Stimulated activated CD8-positive, alpha-beta memory T cell treated with anti-CD3 and anti-CD28 coated beads, Interleukin-7, amount 100 ng/mL, for 24 hours (primary cell): Measurements from ENCODE around the gene DUOX1.

Source experiments
- DNase-seq: peaks from one replicate; pipeline ENCODE4 v3.0.0-alpha.2; 2020; ENCODE audit warnings: low read depth

Gene DUOX1

DNA sequence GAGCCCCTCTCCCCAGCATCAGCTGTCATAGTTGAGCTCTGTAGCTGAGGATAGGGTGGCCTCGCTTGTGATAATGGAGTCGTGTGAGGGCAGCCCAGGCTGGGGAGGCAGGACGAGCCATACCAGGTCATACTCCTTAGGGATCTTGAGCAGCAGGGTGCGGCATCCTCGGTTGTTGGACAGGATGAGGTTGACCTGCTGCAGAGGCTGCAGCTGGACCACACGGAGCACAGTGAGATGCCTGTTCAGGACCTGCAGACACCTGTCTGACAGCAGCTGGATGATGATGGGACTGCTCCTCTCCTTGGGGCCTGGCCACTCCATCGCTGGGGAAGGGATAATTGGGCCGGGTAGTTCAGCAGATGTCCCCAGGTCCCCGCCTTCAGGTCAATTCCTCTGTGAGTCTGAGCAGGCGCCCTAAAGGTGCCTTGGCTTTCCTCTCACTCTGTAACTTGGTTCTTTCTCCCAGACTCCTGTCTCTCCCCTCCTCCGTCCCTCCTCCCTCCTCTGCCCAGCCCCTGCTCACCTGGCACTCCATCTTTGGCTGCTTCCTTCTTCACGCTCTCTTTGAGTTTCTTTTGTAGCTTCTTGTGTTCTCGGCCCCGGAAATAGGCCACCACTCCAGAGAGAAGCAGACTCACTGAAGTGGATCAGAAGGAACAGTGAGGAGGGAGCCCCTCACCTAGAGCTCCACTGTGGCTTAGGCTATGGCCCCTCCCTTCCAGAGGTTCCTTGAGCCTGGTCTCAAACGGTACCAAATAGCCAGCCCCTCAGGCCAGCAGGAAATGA is 23.6 kb upstream of the DUOX1 start:
- DNase-seq = no peak

DNA sequence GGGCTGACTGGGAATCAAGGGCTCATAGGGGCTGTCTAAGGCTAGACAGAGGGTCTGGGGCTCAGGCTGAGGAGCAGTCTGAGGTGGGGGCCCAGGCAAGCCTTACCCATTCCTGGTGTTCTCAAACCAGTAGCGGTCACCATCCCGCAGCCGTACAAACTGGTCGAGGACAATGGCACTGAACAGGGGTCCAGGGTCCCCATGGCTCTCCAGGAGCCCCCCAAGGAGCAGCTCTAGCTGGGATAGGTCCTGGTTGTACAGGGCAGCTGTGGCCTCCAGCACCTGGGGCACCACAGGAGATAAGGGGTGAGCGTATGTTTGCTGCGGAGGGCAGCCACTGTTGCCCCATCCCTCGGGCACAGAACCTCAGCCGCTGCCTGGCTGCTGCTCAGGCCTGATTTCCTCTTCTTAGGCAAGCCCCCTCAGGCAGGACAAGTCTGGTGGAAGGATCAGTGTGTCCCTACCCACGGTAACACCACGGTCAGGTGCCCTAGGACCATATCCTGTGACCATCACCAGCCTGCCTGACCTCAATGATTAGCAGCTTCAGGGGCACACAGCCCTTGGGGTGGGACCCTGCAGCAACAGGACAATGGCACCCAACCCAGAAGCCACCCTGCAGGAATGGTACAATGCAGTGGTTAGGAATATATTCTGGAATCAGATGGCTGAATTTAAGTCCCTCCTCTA is 21.7 kb upstream of the DUOX1 start:
- no peak for DNase-seq

DNA sequence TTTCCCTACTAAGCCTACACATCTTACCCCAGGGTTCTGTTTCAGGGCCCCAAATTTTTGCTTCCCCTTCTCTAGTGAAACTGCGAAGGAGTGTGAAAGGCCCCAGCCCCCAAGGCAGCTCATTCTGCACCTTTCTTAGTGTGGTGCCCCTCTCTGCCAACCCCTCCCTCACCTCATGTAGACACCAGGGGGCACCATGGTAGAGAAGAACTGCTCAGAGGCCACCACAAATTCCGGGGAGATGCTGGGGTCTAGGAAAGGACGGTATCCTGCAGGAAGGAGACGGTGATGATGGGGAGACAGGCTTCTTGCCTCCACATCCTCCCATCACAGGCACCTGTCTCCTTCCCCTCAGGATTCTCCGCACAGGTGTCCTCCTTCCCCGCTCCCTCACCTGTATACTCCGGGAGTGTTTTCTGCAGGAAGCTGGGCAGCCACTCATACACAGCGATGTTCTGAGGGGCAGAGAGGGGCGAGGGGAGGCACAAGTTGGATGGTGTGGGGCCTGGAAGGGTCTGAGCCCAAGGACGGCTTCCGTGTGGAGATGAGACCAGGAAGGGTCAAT is 19.5 kb upstream of the DUOX1 start:
- DNase-seq = no peak

DNA sequence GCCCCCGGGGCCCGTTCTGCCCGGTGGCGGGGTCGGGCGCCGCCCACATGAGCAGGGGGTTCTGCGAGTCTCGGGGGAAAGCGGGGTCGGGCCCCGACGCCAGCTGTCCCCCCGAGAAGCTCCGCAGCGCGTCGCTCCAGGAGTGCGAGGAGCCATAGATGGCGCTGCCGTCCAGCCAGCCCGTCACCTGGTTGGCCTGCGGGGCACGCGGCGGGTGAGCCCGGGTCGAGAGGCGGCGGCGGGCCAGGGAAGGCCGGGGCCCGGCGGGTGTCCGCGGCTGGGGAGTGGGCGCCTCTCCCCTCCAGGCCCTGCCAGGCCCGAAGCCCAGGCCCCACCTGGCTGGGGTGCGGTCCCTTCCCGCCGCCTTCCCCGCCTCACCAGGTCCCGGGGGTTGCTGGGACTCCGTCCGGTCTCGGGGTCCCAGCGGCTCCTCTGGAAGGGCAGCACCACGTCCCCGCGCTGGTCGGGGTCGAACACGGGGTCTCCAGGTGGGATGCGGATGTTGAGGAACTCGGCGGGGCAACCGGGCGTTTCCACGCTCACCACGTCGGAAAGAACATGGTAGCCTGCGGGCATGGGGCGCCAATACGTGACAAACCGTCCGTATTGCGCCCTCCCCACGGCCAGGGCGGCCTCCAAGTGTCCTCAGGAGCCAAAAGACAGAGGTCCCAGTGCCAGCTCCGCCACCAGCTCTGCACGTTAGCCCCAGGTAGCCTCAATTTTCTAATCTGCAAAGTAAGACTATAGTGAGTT is 18.2 kb upstream of the DUOX1 start:
- no peak for DNase-seq

DNA sequence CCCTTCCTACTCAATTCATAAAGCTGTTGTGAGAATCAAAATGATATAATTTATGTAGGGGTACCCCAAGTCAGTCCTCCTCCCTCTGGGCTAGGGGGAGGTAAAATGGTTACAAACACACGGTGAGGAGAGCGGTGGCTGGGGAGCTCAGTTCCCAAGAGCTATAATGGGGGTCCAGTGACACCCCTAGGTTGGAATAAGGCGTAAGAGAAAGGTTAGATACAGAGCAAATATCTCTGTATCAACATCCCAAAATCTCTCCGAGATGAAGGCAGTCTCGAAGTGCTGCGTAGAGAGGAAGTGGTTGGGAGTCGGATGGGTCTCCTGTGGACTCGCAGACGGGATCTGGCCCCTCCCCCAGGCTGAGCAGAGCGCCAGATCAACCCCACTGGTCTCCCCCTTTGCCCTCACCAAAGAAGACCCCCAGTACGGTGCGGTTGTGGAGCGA is 17.6 kb upstream of the DUOX1 start:
- DNase-seq = no peak

DNA sequence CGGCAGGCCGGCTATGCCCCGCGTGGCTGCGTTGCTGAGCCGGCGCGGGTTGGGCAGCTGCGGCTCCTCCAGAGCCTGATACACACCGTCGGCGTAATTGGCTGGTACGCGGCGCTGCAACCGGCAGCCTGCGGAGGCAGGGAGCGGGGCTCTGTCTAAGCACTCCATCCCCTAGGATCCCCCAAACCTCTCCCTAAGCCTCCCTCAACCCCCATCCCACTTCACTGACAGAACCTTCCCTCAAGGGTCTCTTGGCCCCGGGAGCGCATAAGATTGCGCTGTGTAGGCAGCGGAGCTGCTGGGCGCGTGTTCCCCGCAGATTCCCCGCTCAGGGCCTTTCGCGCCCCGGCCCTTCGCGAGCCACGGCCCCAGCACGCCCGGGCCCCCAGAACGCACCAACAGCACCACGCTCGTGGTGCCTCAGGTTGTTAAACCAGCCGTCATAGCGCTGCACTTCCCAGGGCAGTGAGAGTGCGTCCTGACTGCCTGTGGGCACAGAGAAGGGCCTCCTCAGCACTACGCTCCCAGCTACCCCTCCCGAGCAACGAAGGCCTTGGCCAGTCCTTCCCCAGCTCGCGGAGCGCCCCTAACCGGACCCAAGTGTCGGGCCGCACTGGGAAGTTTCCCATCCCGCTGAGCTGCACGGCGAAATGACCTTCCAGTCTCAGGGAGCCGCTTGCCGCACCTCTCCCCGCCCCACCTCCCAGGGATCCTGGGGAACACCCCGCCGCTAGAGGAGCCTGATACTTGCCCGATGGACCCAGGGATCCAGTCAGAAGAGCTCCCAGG is 17.0 kb upstream of the DUOX1 start:
- DNase-seq = no peak

DNA sequence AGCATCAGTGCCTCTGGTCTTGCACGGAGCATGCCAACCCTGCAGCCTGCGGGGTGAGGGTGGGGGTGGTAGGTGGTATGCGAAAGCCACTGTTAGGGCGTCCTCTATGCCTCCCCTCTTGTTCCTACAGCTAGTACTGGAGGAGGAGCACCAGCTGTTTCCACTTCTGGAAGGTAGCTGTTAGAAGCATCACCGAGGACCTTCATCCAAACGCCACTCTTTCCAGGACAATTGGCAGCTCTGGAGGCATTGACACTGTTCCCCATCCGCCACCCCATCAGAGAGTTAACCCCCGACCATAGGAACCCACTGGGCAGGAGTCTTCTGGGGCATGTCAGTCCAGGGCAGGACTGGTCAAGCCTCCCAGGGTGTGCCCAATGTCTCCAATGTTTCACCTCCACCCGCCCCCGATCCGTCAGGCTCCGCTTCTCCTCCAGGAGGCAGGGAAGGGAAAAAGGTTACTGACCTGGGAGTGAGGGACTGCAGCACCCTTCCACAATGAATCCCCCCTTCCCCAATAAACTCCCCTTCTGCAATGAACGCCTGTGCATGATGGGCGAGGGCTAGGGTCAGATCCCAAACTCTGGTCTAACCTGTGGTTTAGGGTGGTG is 16.3 kb upstream of the DUOX1 start:
- DNase-seq = no peak

DNA sequence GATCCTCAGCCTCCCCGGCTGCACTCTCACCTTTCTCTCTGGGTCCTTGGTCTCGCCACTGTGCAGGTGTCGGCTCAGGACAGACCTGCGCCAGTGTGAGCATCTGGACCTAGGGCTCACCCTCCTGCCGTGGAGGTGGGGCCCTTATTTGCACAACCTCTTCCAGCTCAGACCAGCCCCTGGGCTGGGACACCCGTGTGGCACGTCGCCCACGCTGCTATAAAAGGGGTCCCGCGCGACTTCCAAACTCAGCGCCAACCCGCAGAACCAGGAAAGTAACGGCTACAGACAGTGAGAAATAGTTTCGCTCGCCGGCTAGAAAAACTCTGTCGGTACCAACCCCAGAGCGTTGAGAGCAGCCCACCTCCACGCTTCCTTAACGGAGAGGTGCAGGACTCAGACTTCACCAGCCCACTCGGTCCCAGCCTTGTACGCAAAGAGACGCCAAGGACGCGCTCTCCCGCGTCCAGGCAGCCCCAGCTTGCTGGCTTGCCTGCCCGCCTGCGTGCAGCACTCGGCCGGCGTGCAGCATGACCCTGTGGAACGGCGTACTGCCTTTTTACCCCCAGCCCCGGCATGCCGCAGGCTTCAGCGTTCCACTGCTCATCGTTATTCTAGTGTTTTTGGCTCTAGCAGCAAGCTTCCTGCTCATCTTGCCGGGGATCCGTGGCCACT is 15.6 kb upstream of the DUOX1 start, which contains the start of the genes DUOX2 and DUOXA2:
TSS of gene DUOX2 (minus strand) at position 97 of the 675 bp plus-strand sequence. CDS start 761 bp downstream, outside the sequence.
TSS of gene DUOXA2 (plus strand) at position 251 of the 675 bp plus-strand sequence. CDS start at position 531, 280 bp downstream.
- no peak for DNase-seq

DNA sequence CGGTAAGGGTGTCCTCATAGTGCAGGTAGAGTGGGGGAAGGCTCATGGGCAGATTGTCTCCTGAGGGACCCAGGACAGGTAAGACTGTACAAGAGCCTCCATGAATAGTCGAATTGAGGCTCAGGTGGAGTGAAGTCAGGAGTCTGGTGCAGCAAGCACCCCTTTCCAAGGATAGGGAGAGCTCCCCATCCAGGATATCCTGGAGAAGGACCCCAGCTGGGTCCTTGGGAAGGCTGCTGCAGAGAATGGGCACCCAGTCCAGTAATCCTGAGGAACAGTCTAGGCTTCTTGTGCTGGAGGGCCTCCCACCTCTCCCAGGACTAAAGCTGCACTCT is 15.1 kb upstream of the DUOX1 start:
- DNase-seq = no peak

DNA sequence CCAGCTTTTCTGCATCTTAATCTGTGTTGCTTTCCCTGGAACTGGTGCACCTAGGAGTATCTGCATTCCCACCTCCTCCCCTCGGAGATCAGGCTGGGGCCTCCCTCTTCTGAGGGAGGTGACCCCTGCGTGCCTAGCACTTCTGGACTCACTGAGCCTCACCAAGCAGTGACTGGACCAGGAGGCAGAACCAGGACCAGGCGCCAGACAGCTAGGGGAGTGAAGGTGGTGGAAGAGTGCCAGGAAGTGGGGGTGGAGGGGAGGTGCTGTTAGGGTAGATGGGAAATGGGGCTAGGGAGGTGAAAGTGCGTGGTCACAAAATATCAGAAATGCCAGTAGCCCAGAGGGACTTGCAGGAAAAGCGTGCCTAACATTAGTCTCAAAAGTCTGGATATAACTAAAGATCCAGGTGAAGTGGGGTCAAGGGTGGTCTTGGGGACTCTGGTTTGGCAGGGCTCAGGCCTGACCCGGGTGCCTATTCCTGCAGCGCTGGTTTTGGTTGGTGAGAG is 14.4 kb upstream of the DUOX1 start:
- no peak for DNase-seq

DNA sequence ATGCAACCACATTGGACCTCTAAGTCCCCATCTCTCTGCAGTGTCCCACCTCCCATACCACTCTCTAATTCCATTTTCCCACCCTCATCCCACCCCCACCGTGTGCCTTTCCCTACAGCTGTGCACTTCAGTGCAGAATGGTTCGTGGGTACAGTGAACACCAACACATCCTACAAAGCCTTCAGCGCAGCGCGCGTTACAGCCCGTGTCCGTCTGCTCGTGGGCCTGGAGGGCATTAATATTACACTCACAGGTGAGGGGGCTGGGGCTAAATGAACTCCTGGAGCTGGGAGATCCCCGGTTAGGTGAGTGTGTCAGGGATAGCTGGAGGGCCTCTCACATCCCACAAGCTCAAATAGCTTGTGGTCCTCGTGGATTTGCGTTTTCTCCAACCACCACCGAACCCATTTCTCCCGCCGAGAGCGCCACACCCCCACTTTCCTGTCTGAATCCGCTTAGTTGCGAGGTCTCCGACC is 13.8 kb upstream of the DUOX1 start:
- DNase-seq = no peak

DNA sequence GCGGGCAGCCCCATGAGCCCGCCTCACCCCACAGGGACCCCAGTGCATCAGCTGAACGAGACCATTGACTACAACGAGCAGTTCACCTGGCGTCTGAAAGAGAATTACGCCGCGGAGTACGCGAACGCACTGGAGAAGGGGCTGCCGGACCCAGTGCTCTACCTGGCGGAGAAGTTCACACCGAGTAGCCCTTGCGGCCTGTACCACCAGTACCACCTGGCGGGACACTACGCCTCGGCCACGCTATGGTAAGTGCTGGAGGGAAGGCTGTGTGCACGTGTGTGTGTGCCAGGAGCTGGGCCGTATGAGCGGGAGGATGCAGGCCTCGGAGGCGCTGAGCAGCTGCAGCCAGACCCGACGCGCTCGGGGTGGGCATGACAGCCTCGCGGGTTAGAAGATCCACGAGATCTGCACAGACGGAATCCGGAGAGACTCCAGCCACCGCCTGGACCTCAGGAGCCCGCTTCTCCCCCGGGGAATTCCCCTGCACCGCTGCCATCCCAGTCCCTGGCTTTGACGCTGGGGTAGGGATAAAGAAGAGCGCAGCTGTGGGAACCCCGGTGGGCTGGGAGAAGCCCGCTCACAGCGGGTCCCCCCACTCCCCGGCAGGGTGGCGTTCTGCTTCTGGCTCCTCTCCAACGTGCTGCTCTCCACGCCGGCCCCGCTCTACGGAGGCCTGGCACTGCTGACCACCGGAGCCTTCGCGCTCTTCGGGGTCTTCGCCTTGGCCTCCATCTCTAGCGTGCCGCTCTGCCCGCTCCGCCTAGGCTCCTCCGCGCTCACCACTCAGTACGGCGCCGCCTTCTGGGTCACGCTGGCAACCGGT is 13.1 kb upstream of the DUOX1 start:
- DNase-seq = no peak

DNA sequence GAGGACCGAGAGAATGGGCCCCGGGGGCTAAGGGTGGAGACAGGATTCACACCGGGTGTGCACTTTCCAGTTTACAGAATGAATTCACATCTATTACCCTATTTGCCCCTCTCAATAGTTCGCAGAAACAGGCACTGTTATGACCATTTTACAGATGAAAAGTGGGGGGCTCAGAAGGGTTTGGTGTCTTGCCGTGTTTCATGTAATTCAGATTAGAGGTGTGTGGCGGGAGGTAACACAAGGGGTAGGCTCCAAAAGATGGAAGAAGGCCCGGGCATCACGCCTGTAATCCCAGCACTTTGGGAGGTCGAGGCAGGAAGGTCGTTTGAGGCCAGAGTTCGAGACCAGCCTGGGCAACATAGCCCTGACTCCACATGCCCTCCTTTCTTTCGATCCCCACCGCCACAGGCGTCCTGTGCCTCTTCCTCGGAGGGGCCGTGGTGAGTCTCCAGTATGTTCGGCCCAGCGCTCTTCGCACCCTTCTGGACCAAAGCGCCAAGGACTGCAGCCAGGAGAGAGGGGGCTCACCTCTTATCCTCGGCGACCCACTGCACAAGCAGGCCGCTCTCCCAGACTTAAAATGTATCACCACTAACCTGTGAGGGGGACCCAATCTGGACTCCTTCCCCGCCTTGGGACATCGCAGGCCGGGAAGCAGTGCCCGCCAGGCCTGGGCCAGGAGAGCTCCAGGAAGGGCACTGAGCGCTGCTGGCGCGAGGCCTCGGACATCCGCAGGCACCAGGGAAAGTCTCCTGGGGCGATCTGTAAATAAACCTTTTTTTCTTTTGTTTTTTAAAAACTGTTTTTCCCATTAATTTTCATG is 12.3 kb upstream of the DUOX1 start:
- no peak for DNase-seq

DNA sequence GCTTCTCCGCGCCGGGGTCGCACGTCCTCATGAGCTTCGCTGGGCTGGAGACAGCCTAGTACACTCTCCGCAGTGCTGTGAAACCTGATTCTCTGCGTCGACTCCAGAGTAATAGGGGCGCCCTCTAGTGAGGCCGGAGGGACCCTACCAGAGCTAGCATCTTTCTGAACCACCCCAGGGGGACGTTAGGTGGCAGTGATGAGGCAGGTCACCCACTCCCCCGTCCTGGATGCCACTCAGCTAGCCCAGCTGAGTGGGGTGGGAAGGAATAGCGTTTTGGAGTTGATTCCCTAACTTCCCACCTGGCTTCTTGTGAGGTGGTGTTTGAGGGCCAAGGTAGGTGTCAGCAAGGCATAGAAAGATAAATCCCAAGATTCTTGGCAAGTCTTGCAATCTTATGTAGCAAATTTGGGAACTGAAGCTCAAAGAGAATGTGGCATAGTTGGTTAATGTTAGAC is 11.6 kb upstream of the DUOX1 start:
- DNase-seq = peak; percentile 70

DNA sequence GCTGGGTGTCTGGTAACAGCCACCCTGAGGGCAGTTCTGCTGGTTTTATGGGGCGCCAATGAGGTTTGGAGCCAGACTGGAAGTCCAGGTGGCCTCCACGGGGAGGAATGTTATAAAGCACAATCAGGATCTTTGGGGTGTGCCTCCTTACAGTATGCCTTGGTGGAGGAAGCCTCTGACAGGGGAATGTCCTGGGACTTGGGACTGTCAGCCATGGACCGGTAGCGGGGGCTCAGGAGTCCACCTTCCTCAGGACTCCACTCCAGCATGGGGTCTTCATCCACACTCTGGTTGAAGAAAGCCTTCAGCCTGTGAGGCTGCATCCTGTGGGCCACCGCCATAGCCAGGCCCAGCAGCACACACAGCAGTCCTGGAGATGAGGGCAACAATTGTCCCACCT is 10.8 kb upstream of the DUOX1 start:
- no peak for DNase-seq

DNA sequence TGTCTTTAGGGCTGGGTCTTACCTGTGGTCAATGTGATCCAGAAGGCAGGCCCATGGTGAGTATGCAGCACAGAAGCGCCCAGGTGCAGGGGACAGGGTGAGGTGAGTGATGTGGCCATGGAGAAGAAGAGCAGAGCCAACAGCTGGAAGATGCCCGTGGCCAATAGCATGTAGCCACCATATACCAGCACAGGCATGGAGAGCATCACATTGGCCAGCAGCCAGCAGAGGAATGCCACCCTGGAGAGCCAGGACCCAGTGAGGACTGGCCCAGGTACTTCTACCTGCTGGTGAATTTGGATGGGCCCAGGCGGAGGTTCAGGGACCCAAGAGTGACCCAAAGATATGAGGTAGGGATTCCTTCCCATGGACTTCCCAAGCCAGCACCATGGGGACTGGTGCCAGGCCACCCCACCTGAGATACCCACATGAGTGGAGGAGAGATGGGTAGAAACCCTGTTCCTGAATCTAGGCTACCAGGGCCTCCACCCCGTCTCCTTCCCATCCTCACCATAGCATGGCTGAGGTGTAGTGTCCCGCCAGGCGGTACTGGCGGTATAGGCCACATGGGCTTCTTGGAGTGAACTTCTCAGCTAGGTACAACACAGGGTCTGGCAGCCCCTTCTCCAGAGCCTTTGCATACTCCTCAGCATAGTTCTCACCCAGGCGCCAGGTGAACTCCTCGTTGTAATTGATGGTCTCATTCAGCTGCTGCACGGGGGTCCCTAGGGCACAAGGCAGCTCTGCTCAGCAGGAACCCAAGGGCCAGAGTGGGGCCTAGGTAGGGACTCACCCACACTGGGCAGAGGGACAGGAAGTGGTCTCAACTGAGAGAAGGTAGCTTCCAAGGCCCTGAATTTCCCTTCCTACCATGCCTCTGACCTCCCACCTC is 9.5 kb upstream of the DUOX1 start:
- no peak for DNase-seq

DNA sequence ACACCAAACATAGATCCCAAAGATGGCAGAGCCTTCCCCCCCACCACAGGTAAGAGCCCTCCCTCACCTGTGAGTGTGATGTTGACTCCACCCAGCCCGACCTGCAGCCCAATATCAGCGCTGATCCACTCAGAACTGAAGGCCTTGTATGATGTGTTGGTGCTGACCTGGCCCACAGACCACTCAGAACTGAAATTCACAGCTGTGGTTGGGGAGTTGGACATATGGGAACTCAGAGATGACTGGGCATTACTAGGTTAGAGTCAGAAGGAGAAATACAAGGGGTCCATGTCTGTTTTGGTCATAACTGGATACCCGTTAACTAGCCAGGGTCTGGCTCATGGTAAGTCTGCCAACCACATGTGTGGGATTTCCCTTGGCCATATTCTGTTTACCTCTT is 8.8 kb upstream of the DUOX1 start:
- DNase-seq = no peak
